ENCODE results near the gene LSAMP.
"Not testable (repeated sequence)": the region's sequence is repeated elsewhere in the genome, so short reads cannot be mapped to it uniquely, and the experiment has no call there.

The LSAMP gene

GRCh38 chr3:115823083-115823482 lies 622.2 kb downstream of the LSAMP start:
- no peak for DNase-seq

- DNase-seq, result no peak
Measured at GRCh38 chr3:115822579-115822978, 622.7 kb downstream of the LSAMP start.

- peak; percentile 94 for DNase-seq
Measured at GRCh38 chr3:115819785-115820384, 625.4 kb downstream of the LSAMP start.

- peak; percentile 68 for DNase-seq
Measured at GRCh38 chr3:115814778-115815380, 630.4 kb downstream of the LSAMP start.

GRCh38 chr3:115814006-115814405 lies 631.3 kb downstream of the LSAMP start:
- DNase-seq, result no peak

GRCh38 chr3:115808816-115809215 lies 636.5 kb downstream of the LSAMP start:
- no peak for DNase-seq

DNA sequence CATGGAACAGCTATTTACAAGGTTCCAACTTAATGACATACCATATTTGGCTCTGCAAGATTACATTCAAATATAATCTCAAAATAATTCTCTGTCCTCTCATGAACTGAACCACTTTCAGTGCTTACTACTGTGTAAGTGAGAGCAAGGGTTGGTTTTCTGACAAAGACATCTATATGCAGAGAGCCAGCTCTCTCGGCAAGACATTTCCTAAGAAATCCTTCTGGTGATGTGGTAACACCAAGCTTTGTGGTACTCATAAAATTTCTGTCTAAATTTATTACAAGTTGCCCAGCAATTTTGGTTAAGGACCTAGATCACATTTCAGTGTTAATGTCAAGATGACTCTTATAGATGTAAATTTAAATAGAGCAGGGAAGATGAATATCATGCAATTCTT lies 637.0 kb downstream of the LSAMP start:
- DNase-seq, result no peak

DNA sequence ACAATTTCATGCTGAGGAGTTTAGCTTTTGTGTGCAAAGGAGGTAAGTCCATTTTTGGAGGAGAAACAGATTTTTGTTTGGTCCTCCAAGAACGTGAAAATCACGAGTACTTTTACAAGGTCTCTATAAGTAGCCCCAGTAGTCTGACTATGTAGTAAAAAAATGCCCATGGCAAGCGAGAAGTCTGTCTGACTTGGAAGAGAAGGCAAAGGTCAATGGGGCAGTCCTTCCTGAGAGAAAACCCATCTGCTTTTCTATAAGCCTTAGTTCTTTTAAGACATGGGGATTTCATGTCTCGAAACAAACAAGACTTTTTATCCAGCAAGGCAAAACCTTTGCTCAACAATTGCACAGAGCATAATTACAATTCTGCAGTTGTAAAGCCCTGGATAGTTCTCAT lies 638.8 kb downstream of the LSAMP start:
- DNase-seq, result no peak

GRCh38 chr3:115805520-115805919 lies 639.8 kb downstream of the LSAMP start:
- DNase-seq, result no peak

- DNase-seq, result no peak
Measured at GRCh38 chr3:115804713-115805119, 640.6 kb downstream of the LSAMP start.

DNA sequence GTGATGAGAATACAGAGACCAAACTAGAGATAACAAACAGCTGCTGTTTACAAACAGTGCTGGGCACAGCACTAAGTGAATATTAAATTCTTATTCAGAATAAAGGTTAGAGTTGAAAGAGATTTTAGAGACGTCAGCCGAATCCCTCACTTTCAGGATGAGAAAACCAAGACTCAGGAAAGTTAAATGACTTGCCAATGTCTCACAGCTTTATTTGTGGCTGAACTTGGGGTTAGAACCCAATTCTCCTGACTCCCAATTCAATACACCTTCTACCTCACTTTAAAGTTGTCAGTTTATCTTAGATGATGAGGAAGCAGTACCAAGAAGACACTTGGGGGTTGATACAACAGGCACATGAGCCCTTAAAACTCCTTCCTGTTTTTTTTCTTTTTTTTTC lies 641.1 kb downstream of the LSAMP start:
- DNase-seq, result no peak

- DNase-seq, result no peak
Measured at GRCh38 chr3:115803661-115804060, 641.6 kb downstream of the LSAMP start.

DNA sequence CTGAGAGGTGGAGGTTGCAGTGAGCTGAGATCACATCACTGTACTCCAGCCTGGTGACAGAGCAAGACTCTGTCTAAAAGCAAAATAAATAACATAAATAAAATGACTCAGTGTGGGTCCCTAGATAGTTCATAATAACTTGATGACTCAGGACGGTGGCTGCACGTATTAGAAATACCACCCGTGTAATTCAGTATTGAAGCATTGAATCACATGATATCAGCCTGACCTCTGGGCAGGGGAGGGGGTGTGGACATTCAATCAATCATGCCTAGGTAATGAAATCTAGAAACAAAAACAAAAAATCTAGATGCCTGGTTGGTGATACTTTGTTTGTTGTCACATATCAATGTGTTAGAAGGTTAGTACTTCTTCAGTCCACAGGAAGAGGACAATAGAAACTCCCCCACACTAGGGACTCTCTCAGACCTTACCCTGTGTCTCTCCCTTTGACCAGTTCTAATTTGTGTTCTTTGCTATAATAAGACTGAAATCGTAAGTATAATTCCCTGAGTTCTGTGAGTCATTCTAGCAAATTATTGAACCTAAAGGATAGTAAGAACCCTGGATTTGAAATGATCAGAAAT lies 644.7 kb downstream of the LSAMP start:
- no peak for DNase-seq

GRCh38 chr3:115800065-115800464 lies 645.2 kb downstream of the LSAMP start:
- DNase-seq, result not testable (repeated sequence)

- DNase-seq, result peak; percentile 5
Measured at GRCh38 chr3:115792206-115792955, 652.9 kb downstream of the LSAMP start.

DNA sequence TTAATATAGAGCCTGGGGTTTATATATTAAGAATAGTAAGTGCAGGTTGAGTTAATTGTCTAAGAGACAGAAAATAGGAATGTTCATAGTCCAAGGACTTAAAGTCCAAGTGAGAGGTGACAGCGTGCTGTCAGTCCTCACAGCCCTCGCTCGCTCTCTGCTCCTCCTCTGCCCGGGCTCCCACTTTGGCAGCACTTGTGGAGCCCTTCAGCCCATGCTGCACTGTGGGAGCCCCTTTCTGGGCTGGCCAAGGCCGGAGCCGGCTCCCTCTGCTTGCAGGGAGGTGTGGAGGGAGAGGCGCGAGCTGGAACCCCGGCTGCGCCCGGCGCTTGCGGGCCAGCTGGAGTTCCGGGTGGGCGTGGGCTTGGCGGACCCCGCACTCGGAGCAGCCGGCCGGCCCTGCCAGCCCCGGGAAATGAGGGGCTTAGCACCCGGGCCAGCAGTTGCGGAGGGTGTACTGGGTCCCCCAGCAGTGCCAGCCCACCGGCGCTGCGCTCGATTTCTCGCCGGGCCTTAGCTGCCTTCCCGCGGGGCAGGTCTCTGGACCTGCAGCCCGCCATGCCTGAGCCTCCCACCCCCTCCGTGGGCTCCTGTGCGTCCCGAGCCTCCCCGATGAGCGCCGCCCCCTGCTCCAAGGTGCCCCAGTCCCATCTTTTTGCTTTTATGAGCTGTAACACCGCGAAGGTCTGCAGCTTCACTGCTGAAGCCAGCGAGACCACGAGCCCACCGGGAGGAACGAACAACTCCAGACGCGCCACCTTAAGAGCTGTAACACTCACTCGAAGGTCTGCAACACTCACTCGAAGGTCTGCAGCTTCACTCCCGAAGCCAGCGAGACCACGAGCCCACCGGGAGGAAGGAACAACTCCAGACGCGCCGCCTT lies 653.8 kb downstream of the LSAMP start:
- DNase-seq, result not testable (repeated sequence)

GRCh38 chr3:115790759-115791158 lies 654.5 kb downstream of the LSAMP start:
- DNase-seq, result no peak

DNA sequence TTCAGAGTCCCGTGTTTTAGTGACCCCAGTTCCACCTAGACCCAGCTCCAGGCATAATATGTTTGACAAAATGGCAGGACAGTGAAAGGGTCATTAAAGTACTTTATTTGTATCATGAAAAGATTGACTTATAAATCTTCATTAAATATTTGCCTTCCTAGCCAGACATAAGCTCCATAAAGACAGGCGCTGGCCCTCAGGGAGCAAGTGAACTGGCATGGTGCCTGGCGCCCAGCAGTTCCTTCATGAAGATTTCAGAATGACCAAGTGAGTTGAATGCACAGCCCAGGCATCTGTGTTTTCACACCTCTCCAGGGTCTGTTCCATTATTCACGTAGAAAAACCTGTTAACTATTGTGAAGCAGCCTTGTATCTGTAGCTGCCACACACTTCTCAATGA lies 655.8 kb downstream of the LSAMP start:
- DNase-seq, result no peak

DNA sequence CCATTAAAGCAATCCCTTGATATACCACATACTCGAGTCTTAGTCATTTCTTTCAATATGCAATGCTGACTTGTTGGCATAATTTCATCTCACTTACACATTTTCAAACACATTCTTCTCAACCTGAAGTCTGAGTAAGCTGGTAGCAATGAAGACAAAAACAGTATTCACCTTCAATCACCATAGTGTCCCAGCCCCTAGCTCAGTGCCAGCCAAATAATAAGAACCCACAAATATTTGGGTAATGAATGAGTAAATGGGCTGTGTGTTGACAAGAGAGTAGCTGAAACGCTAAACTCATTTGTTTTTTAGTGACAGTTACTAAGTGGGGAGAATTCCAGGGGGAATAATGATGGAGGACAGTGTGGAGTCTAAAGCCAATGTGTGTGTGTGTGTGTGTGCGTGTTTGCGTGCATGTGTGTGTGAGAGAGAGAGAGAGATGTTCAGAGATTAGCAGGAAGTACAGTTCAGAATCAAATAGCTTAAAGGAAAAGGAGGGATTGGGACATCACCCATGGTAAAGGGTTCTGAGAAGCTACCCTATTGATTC lies 656.3 kb downstream of the LSAMP start:
- DNase-seq, result no peak

GRCh38 chr3:115787818-115788217 lies 657.5 kb downstream of the LSAMP start:
- DNase-seq, result no peak

DNA sequence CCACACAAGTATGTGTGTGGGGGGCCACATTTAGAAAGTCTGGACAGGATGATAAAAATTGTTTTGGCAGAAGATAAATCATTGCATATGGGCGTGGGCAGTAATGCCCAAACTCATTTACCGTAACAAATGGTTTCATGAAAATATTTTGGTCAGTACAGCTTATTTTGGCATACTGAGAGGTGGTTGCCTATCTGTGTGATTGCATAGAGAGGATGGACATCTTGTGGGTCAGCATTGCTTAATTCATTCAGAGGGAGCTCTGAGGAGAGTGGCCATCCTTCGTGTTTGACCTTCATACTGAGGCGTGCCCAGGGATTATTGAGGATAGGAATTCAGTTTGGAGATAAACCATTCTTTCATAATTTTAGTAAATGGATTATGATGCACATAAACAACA lies 659.5 kb downstream of the LSAMP start:
- DNase-seq, result no peak

- DNase-seq, result peak; percentile 14
Measured at GRCh38 chr3:115784739-115785536, 660.3 kb downstream of the LSAMP start.

Data from hematopoietic multipotent progenitor cell treated with erythropoietin and hydrocortisone succinate and interleukin-3 and kit ligand, for 6 days (in vitro differentiated cells).